Hepatocyte (in vitro differentiated cells): ENCODE measurements around the gene TEDC1. TPM values are rescaled to one million over a fixed set of nuclear protein-coding genes. Genes with fewer than 3 reads are reported as not detected.

Experiments used
- DNase-seq: peaks from one replicate; pipeline ENCODE4 v3.0.0-alpha.2; 2016; ENCODE audit warnings: low spot score
- H2AFZ ChIP-seq: fragments of 200-600 bp; sonication (generic); 2 replicates; pipeline ENCODE4 v1.6.0; 2016; ENCODE audit warnings: antibody characterized with exemption, mild to moderate bottlenecking
- H3K27ac ChIP-seq: fragments of 200-600 bp; sonication (generic); 2 replicates; pipeline ENCODE4 v1.5.1; 2016; ENCODE audit warnings: mild to moderate bottlenecking
- H3K27me3 ChIP-seq: fragments of 200-600 bp; sonication (generic); 2 replicates; pipeline ENCODE4 v1.6.1; 2016
- H3K36me3 ChIP-seq: fragments of 200-600 bp; sonication (generic); replicated peaks from 2 replicates; pipeline ENCODE4 v1.5.1; 2016; ENCODE audit warnings: low read depth; ENCODE audit not compliant: insufficient read depth
- H3K4me1 ChIP-seq: fragments of 200-600 bp; sonication (generic); 2 replicates; pipeline ENCODE4 v1.5.1; 2016; ENCODE audit warnings: mild to moderate bottlenecking, moderate library complexity; ENCODE audit not compliant: insufficient read depth
- H3K4me2 ChIP-seq: fragments of 200-600 bp; sonication (generic); 2 replicates; pipeline ENCODE4 v1.6.0; 2016
- H3K4me3 ChIP-seq: fragments of 200-600 bp; sonication (generic); 2 replicates; pipeline ENCODE4 v1.5.1; 2016; ENCODE audit warnings: mild to moderate bottlenecking
- H3K79me2 ChIP-seq: fragments of 200-600 bp; sonication (generic); 2 replicates; pipeline ENCODE4 v1.6.0; 2017; ENCODE audit warnings: mild to moderate bottlenecking
- H3K9me2 ChIP-seq: fragments of 200-600 bp; sonication (generic); replicated peaks from 2 replicates; pipeline ENCODE4 v1.6.0; 2017; ENCODE audit warnings: mild to moderate bottlenecking; ENCODE audit not compliant: insufficient read depth
- H3K9me3 ChIP-seq: fragments of 200-600 bp; sonication (generic); 2 replicates; pipeline ENCODE4 v1.5.1; 2016; ENCODE audit warnings: low read depth, mild to moderate bottlenecking
- H4K20me1 ChIP-seq: fragments of 200-600 bp; sonication (generic); 2 replicates; pipeline ENCODE4 v1.6.0; 2016; ENCODE audit warnings: mild to moderate bottlenecking; ENCODE audit not compliant: insufficient read depth, poor library complexity, severe bottlenecking
- CTCF ChIP-seq: fragments of 200-600 bp; sonication (generic); IDR thresholded peaks from 2 replicates; pipeline ENCODE4 v1.5.1; 2016; ENCODE audit warnings: antibody characterized with exemption, mild to moderate bottlenecking; ENCODE audit not compliant: poor library complexity
- EZH2 ChIP-seq: fragments of 200-600 bp; sonication (generic); IDR thresholded peaks from 2 replicates; pipeline ENCODE4 v1.6.1; 2016; ENCODE audit warnings: antibody characterized with exemption, mild to moderate bottlenecking, borderline replicate concordance
- EZH2phosphoT487 ChIP-seq: fragments of 200-600 bp; sonication (generic); IDR thresholded peaks from one replicate; pipeline ENCODE4 v1.6.1; 2018; ENCODE audit warnings: antibody characterized with exemption, mild to moderate bottlenecking, low read depth, moderate library complexity; ENCODE audit not compliant: unreplicated experiment, severe bottlenecking
- WGBS: methylation state at CpG from one replicate; pipeline ENCODE4 v1.1.6; 2016; ENCODE audit warnings: low lambda C conversion rate; ENCODE audit errors: missing lambda C conversion rate; 5-methylcytosine and 5-hydroxymethylcytosine counted together
- polyA plus RNA-seq: library from polyadenylated mRNA; unstranded; fragments of >200 nt; fragmentation: Nextera tagmentation; extraction: Ambion mirVana; gene quantifications from 2 replicates; pipeline ENCODE4 v1.2.1, GENCODE V29; 2016
- total RNA-seq: library from RNA; depleted of rRNA; stranded (reverse); fragments of >200 nt; gene quantifications from 2 replicates; pipeline ENCODE4 v1.2.3, GENCODE V29; 2014

Gene TEDC1
- total and polyA plus RNA-seq, 2 experiments from 2014 or later: 3.9 to 4.9 TPM

DNA sequence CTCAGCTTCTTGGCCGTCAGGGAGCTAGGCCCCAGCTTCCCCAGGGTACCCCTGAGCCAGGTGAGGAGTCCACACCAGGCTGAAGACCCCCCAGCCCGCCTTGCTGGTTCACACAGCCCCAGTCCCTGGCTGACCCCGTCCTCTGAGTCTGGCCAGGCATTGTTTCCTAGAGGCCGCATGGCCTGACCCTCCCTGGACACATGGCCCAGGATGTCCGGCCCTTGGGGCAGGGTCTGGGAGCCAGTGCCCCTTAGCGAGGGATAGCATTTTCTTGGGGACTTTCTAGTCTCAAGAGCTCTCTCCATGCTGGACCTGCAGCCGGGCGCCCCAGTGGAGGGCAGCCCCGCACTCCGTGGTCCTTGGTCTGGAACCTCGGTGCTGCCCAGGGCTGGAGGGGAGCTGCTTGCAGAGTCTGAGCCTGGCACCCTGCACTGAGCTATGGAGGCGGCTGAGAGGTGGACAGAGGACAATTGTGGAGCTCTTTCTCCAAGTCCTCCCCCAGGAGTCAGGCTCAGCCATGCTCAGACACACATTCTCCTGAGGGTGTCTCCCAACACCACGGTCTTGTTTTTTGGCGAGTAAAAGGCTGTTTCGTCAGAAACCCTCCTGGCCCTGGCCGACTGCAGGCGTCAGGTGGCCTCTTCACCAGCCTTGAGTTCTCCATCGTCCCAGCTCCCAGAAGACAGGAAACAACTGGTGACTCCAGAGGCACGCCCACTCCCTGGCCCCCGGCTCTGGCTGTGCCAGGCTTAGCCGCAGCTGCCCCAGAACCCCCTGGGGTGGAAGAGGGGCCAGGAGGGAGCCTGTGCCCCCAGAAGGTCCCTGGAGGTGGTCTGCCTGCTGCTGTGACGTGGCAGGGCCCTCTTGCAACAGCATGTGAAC lies 34.1 kb upstream of the TEDC1 start:
- no peak overlapping the region for H3K4me3 ChIP-seq
- H3K36me3 ChIP-seq: no peaks in the 10 kb centered on the region
- no peaks in the 10 kb centered on the region for H3K4me1 ChIP-seq
- H3K27ac ChIP-seq: no peak overlapping the region
- no peak overlapping the region for H3K4me2 ChIP-seq
- no peaks in the 10 kb centered on the region for H3K9me3 ChIP-seq
- H2AFZ ChIP-seq: no peak overlapping the region
- no peaks in the 10 kb centered on the region for H3K9me2 ChIP-seq
- no peaks in the 10 kb centered on the region for H3K79me2 ChIP-seq
- 95% methylated on average over 22 of the region's 22 CpGs for WGBS
- DNase-seq: no peak
- TF ChIP-seq CTCF: no peak
- no peak for TF ChIP-seq EZH2phosphoT487
- TF ChIP-seq EZH2: no peak
- no peaks in the 10 kb centered on the region for H4K20me1 ChIP-seq
- H3K27me3 ChIP-seq: no peaks in the 10 kb centered on the region

DNA sequence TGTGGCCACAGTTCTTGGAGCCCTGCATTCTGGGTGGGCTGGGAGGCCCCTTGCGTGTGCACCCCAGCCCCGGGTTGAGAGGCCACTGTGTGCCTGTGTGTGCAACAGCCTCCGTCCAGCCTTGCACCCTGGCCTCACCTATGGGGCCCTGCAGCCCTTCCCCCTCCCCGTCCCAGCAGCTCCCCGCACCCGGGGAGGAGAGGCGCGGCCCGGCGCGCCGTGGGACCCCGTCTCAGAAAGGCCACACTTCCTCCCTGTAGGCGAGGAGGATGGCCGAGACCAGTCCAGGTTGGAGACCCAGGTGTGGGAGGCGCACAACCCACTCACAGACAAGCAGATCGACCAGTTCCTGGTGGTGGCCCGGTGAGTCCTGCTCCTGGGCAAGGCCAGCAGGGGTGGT lies 33.0 kb upstream of the TEDC1 start:
- H3K9me3 ChIP-seq: no peaks in the 10 kb centered on the region
- WGBS: 92% methylated on average over 18 of the region's 18 CpGs
- no peaks in the 10 kb centered on the region for H3K4me1 ChIP-seq
- no peaks in the 10 kb centered on the region for H3K27me3 ChIP-seq
- no peaks in the 10 kb centered on the region for H3K9me2 ChIP-seq
- no peak overlapping the region for H3K4me2 ChIP-seq
- no peak overlapping the region for H2AFZ ChIP-seq
- H3K4me3 ChIP-seq: no peak overlapping the region
- H3K27ac ChIP-seq: no peak overlapping the region
- H3K79me2 ChIP-seq: no peaks in the 10 kb centered on the region
- TF ChIP-seq EZH2phosphoT487: no peak
- no peak for TF ChIP-seq CTCF
- no peak for TF ChIP-seq EZH2
- H3K36me3 ChIP-seq: no peaks in the 10 kb centered on the region
- no peak for DNase-seq
- H4K20me1 ChIP-seq: no peaks in the 10 kb centered on the region

- Histone ChIP-seq H3K4me2 (no peak overlapping the region), H3K4me1 (no peaks in the 10 kb centered on the region), H3K27ac (no peak overlapping the region), H4K20me1 (no peaks in the 10 kb centered on the region), H3K36me3 (no peaks in the 10 kb centered on the region), H3K4me3 (no peak overlapping the region), H3K79me2 (no peaks in the 10 kb centered on the region), H2AFZ (no peak overlapping the region), H3K9me2 (no peaks in the 10 kb centered on the region), H3K27me3 (no peaks in the 10 kb centered on the region), H3K9me3 (no peaks in the 10 kb centered on the region)
- 91% methylated on average over 14 of the region's 14 CpGs for WGBS
- TF ChIP-seq EZH2 (no peak), EZH2phosphoT487 (no peak), CTCF (no peak)
- DNase-seq: no peak
These were observed 32.5 kb upstream of the TEDC1 start for GRCh38 chr14:105458571-105458970.
